ENCODE results near the gene CTNNA2.

The CTNNA2 gene

DNA sequence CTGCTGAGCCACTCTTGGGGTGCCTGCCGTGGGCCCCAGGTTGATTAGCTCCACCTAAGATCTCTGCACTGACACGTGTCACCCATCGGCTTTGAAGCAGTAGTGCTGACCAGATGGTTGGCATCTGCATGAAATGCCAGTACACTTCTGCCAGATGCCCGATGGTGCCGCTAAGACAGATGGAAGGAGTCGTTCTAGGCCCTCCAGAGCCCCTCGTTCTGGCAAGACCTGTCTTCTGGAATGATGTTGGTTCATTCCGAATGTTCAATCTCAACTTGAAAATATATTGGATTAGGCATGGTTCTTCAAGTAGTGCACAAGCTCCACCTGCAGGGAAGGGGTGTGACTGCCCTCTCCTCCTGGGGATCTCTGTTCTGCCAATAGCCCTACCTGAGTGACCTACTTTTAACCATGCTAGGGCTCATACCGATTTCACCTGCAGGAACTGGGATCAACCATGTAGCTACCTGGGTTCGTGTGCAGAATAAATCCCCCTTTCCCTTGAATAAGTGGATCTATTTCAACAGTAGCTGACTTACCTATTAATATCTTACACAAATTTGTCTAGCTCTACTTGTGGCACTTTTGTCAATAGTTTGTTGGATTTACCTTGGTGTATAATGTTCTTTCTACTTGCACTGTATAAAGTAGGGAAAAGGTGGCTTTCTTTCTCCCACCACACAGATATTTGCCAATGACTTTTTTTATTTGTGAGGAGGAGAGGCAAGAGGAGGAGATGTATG lies 342.6 kb downstream of the CTNNA2 start:
- Mint-ChIP-seq H3K9me3 (peaks cover 6% of the 10 kb centered on the region), H3K4me3 (no peak overlapping the region), H3K36me3 (ENCODE audit: low read depth) (no peaks in the 10 kb centered on the region), H3K27me3 (no peaks in the 10 kb centered on the region), H3K27ac (no peak overlapping the region), H3K4me1 (ENCODE audit: low read depth) (no peaks in the 10 kb centered on the region)
- no peak for DNase-seq

DNA sequence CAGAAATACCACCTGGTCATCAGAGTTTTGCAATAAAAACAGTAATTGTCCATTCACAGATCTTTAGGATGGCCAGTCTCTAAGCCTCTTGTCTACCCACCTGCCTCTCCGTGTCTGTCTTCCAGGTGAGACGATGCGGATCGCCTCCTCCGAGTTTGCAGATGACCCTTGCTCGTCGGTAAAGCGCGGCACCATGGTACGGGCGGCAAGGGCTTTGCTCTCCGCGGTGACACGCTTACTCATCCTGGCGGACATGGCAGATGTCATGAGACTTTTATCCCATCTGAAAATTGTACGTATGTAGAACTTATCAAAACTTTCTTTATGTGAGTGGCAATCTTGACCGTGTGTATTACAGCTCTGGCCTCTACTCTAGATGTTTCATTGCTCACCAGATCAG lies 345.0 kb downstream of the CTNNA2 start:
- no peak overlapping the region for H3K4me3 Mint-ChIP-seq
- no peaks in the 10 kb centered on the region for H3K27me3 Mint-ChIP-seq
- no peak overlapping the region for H3K27ac Mint-ChIP-seq

GRCh38 chr2:79860228-79861058 lies 347.6 kb downstream of the CTNNA2 start:
- peaks cover 6% of the 10 kb centered on the region for H3K9me3 Mint-ChIP-seq
- H3K36me3 Mint-ChIP-seq (ENCODE audit: low read depth) = no peaks in the 10 kb centered on the region
- no peak overlapping the region for H3K27ac Mint-ChIP-seq
- H3K4me3 Mint-ChIP-seq = no peak overlapping the region
- no peaks in the 10 kb centered on the region for H3K27me3 Mint-ChIP-seq
- no peaks in the 10 kb centered on the region for H3K4me1 Mint-ChIP-seq (ENCODE audit: low read depth)
- no peak for DNase-seq

More for the DNA sequence above, 345.0 kb downstream of the CTNNA2 start:
- H3K9me3 Mint-ChIP-seq = peaks cover 5% of the 10 kb centered on the region
- H3K36me3 Mint-ChIP-seq (ENCODE audit: low read depth) = no peaks in the 10 kb centered on the region
- DNase-seq = no peak
- H3K4me1 Mint-ChIP-seq (ENCODE audit: low read depth) = no peaks in the 10 kb centered on the region

GRCh38 chr2:79861059-79861374 lies 348.2 kb downstream of the CTNNA2 start:
- Mint-ChIP-seq H3K27ac (no peak overlapping the region), H3K4me3 (no peak overlapping the region), H3K27me3 (no peaks in the 10 kb centered on the region), H3K9me3 (peaks cover 6% of the 10 kb centered on the region), H3K36me3 (ENCODE audit: low read depth) (no peaks in the 10 kb centered on the region), H3K4me1 (ENCODE audit: low read depth) (no peaks in the 10 kb centered on the region)
- DNase-seq = no peak

DNA sequence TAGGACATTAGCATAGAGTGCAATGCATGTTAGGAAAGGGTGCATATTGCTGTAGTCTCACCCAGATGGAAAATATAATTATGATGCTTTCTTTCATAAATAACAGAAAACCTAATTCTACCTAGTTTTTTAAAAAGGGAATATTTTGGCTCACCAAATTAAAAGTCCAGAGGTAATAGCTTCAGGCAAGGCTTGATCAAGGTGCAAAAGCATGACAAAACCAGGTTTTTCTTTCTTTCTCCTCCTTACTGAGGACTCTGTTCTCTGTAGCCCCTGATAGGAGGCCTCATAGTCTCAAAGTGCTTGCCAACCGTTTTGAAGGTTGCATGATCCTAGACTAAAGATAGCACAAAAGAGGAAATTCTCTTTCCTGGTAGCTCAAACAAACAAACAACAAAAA lies 349.9 kb downstream of the CTNNA2 start:
- DNase-seq = no peak
- H3K4me1 Mint-ChIP-seq (ENCODE audit: low read depth) = no peaks in the 10 kb centered on the region
- peaks cover 6% of the 10 kb centered on the region for H3K9me3 Mint-ChIP-seq
- no peak overlapping the region for H3K4me3 Mint-ChIP-seq
- H3K27ac Mint-ChIP-seq = no peak overlapping the region
- no peaks in the 10 kb centered on the region for H3K27me3 Mint-ChIP-seq
- no peaks in the 10 kb centered on the region for H3K36me3 Mint-ChIP-seq (ENCODE audit: low read depth)

DNA sequence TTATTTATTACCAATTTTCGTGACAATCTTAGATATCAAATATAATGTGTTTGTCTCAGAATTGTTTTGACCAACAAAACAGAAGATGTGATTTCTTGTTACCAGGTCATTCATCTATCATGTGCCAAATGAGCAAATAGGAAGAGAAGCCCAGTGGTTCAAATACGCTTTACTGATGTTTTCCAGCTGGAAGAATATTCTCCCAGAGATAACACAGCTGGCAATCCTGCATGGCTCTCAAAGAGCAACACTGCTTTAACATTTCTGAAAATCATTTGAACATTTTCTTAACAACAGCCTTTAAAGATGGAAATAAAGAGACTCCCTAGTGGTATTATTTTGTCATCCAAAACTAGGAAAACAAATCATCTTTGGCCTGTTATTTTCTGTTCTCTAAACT lies 359.8 kb downstream of the CTNNA2 start:
- no peak overlapping the region for H3K4me3 Mint-ChIP-seq
- H3K27ac Mint-ChIP-seq = no peak overlapping the region
- no peaks in the 10 kb centered on the region for H3K4me1 Mint-ChIP-seq (ENCODE audit: low read depth)
- H3K36me3 Mint-ChIP-seq (ENCODE audit: low read depth) = no peaks in the 10 kb centered on the region
- H3K9me3 Mint-ChIP-seq = peaks cover 4% of the 10 kb centered on the region
- H3K27me3 Mint-ChIP-seq = no peaks in the 10 kb centered on the region
- no peak for DNase-seq

DNA sequence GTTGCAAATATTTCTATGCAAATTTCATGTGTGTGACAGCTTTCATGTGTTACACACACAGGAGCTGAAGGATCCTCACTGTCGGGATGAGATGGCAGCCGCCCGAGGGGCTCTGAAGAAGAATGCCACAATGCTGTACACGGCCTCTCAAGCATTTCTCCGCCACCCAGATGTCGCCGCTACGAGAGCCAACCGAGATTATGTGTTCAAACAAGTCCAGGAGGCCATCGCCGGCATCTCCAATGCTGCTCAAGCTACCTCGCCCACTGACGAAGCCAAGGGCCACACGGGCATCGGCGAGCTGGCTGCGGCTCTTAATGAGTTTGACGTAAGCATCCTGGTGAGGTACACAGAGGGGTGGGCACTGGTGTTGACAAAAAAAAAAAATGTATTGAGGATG lies 361.2 kb downstream of the CTNNA2 start:
- DNase-seq = no peak
- Mint-ChIP-seq H3K36me3 (ENCODE audit: low read depth) (no peaks in the 10 kb centered on the region), H3K27ac (no peak overlapping the region), H3K27me3 (no peaks in the 10 kb centered on the region), H3K4me3 (no peak overlapping the region), H3K9me3 (peaks cover 3% of the 10 kb centered on the region), H3K4me1 (ENCODE audit: low read depth) (no peaks in the 10 kb centered on the region)

DNA sequence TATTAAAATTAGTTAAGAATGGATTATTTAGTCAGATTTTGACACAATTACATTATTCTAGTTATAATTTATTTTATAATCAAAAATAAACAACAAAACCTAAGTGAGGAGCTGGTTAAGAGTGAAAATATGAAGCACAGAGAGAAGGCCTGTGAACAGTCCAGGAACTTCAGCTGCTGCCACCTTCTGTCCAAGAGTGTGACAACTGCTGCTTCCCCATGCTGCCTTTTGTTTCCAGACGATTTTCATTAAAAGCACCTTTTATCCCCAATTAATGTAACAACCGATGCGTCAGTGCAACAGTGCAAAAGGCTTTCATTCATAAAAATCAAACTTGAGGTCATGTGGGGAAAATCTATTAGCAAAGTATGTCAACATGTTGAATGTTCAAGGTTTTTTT lies 363.6 kb downstream of the CTNNA2 start:
- no peak overlapping the region for H3K27ac Mint-ChIP-seq
- no peaks in the 10 kb centered on the region for H3K36me3 Mint-ChIP-seq (ENCODE audit: low read depth)
- H3K9me3 Mint-ChIP-seq = peaks cover 2% of the 10 kb centered on the region
- no peak overlapping the region for H3K4me3 Mint-ChIP-seq
- H3K4me1 Mint-ChIP-seq (ENCODE audit: low read depth) = no peaks in the 10 kb centered on the region
- no peak for DNase-seq
- H3K27me3 Mint-ChIP-seq = no peaks in the 10 kb centered on the region

DNA sequence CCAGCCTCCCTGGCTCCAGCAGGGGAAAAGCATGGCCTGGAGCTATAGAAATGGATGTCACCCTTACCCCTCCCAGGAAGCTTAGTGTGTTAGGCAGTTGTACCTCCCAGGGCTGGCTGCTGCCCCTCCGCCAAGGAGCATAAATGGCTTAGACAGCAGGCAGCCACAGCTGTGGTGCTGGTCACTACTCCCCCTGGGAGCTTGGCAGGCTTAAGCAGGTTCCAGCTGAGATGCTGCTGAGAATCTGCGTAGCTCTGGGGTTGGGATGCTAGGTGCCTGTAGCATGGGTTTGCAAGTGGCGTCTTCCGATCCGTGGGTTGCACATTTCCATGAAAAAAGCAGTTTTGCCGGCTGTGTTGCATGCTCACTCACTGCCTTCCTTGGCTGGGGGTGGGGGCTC lies 369.7 kb downstream of the CTNNA2 start:
- Mint-ChIP-seq H3K4me1 (ENCODE audit: low read depth) (no peaks in the 10 kb centered on the region), H3K36me3 (ENCODE audit: low read depth) (no peaks in the 10 kb centered on the region), H3K27ac (no peak overlapping the region), H3K9me3 (no peaks in the 10 kb centered on the region), H3K27me3 (no peaks in the 10 kb centered on the region), H3K4me3 (no peak overlapping the region)
- no peak for DNase-seq

GRCh38 chr2:79887747-79888374 lies 375.0 kb downstream of the CTNNA2 start:
- no peaks in the 10 kb centered on the region for H3K4me1 Mint-ChIP-seq (ENCODE audit: low read depth)
- no peak overlapping the region for H3K27ac Mint-ChIP-seq
- H3K36me3 Mint-ChIP-seq (ENCODE audit: low read depth) = no peaks in the 10 kb centered on the region
- no peak for DNase-seq
- H3K9me3 Mint-ChIP-seq = no peaks in the 10 kb centered on the region
- H3K27me3 Mint-ChIP-seq = no peaks in the 10 kb centered on the region
- H3K4me3 Mint-ChIP-seq = no peak overlapping the region

DNA sequence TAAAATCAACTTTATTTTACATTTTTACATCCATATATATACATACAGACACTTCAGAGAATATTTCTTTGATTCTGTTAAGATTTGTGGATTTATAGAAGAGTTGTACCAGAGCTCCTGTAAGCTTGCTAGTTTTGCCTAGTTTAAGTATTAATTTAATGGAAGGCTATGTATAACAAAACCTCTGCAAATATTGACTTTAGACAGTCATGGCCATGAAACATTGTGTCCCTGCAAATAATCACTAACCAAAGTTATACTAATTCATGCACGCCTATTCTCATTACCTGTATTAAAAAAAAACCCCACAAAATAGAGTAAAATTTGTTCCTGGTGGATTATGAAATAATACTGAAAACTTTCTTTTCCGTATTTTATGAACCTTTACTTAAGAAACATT lies 379.3 kb downstream of the CTNNA2 start:
- Mint-ChIP-seq H3K27ac (no peak overlapping the region), H3K27me3 (no peaks in the 10 kb centered on the region), H3K4me3 (no peak overlapping the region), H3K36me3 (ENCODE audit: low read depth) (no peaks in the 10 kb centered on the region), H3K9me3 (no peaks in the 10 kb centered on the region), H3K4me1 (ENCODE audit: low read depth) (no peaks in the 10 kb centered on the region)
- DNase-seq = no peak

GRCh38 chr2:79899196-79899595 lies 386.3 kb downstream of the CTNNA2 start:
- Mint-ChIP-seq H3K4me1 (ENCODE audit: low read depth) (no peaks in the 10 kb centered on the region), H3K27me3 (no peaks in the 10 kb centered on the region), H3K36me3 (ENCODE audit: low read depth) (no peaks in the 10 kb centered on the region), H3K9me3 (peaks cover 5% of the 10 kb centered on the region), H3K27ac (no peak overlapping the region), H3K4me3 (no peak overlapping the region)
- no peak for DNase-seq

- no peaks in the 10 kb centered on the region for H3K27me3 Mint-ChIP-seq
- peaks cover 5% of the 10 kb centered on the region for H3K9me3 Mint-ChIP-seq
- no peaks in the 10 kb centered on the region for H3K4me1 Mint-ChIP-seq (ENCODE audit: low read depth)
- DNase-seq = no peak
- H3K36me3 Mint-ChIP-seq (ENCODE audit: low read depth) = no peaks in the 10 kb centered on the region
- H3K4me3 Mint-ChIP-seq = no peak overlapping the region
- no peak overlapping the region for H3K27ac Mint-ChIP-seq
Measured at GRCh38 chr2:79901161-79901560, 388.3 kb downstream of the CTNNA2 start.

GRCh38 chr2:79903222-79904000 lies 390.6 kb downstream of the CTNNA2 start:
- Mint-ChIP-seq H3K27me3 (no peaks in the 10 kb centered on the region), H3K27ac (no peak overlapping the region), H3K4me1 (ENCODE audit: low read depth) (no peaks in the 10 kb centered on the region), H3K36me3 (ENCODE audit: low read depth) (no peaks in the 10 kb centered on the region), H3K4me3 (no peak overlapping the region), H3K9me3 (peaks cover 5% of the 10 kb centered on the region)
- DNase-seq = no peak
